Measurements from ENCODE around the gene DCHS1. TPM values are rescaled to one million over a fixed set of nuclear protein-coding genes. Genes with fewer than 3 reads are reported as not detected.

Gene DCHS1
- total and polyA plus RNA-seq, 9 of the 15 experiments (the other 6 are each of a cell fraction or from before 2014, with no cell fraction given), result 0.04 to 0.49 (median 0.14) TPM; not detected in 2

- TF ChIP-seq, protein P1, sequence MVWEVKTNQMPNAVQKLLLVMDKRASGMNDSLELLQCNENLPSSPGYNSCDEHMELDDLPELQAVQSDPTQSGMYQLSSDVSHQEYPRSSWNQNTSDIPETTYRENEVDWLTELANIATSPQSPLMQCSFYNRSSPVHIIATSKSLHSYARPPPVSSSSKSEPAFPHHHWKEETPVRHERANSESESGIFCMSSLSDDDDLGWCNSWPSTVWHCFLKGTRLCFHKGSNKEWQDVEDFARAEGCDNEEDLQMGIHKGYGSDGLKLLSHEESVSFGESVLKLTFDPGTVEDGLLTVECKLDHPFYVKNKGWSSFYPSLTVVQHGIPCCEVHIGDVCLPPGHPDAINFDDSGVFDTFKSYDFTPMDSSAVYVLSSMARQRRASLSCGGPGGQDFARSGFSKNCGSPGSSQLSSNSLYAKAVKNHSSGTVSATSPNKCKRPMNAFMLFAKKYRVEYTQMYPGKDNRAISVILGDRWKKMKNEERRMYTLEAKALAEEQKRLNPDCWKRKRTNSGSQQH (CRISPR knock-in tag; IDR thresholded peaks at IDR 0.05), result no peak
- no peak for TF ChIP-seq FOXP1 (CRISPR knock-in tag; IDR thresholded peaks at IDR 0.05)
- TF ChIP-seq HDAC3 (IDR thresholded peaks at IDR 0.05; ENCODE audit: borderline replicate concordance, partially characterized antibody), result no peak
- no peak for TF ChIP-seq ZNF121 (CRISPR knock-in tag; conservative IDR thresholded peaks at IDR 0.05)
- no peak for TF ChIP-seq TCF15 (CRISPR knock-in tag; IDR thresholded peaks at IDR 0.05)
- no peak for TF ChIP-seq NCOR1 (IDR thresholded peaks at IDR 0.05)
- no peak for TF ChIP-seq TAF15 (IDR thresholded peaks at IDR 0.05; ENCODE audit: low read depth, low read length)
- no peak for TF ChIP-seq RBM22 (IDR thresholded peaks at IDR 0.05; ENCODE audit: low read depth, low read length, poor library complexity, severe bottlenecking)
- no peak for TF ChIP-seq FIP1L1 (IDR thresholded peaks at IDR 0.05; ENCODE audit: low read depth, low read length, poor library complexity, severe bottlenecking)
- TF ChIP-seq ZNF133 (CRISPR knock-in tag; IDR thresholded peaks at IDR 0.05), result no peak
- TF ChIP-seq ZNF174 (CRISPR knock-in tag; IDR thresholded peaks at IDR 0.05), result no peak
- no peak for TF ChIP-seq ZNF212 (CRISPR knock-in tag; IDR thresholded peaks at IDR 0.05)
- peak; percentile 71; the same call in 1 of the 2 replicates for TF ChIP-seq ELF2 (CRISPR knock-in tag; IDR thresholded peaks at IDR 0.05)
- TF ChIP-seq ZNF589 (CRISPR knock-in tag; IDR thresholded peaks at IDR 0.05; ENCODE audit: low read depth), result no peak
- TF ChIP-seq BDP1 (IDR thresholded peaks at IDR 0.05; ENCODE audit: insufficient read depth, insufficient read length), result no peak
- no peak; the same call in 1 of the 2 replicates for TF ChIP-seq CHD2 (IDR thresholded peaks at IDR 0.05; ENCODE audit: low read depth, low read length)
- no peak for TF ChIP-seq POLR3G (IDR thresholded peaks at IDR 0.05; ENCODE audit: extremely low read depth, insufficient read length, insufficient replicate concordance)
- peak; percentile 99 for TF ChIP-seq RFX5 (IDR thresholded peaks at IDR 0.05; ENCODE audit: low read depth, low read length)
- no peak for TF ChIP-seq EHMT2 (IDR thresholded peaks at IDR 0.05)
- no peak for TF ChIP-seq LARP7 (IDR thresholded peaks at IDR 0.05)
- TF ChIP-seq MYC (IDR thresholded peaks at IDR 0.05; ENCODE audit: low read depth, low read length), result peak; percentile 38
- no peak for TF ChIP-seq MYC (CRISPR knock-in tag; IDR thresholded peaks at IDR 0.05; ENCODE audit: borderline replicate concordance, low read depth)
- TF ChIP-seq CTBP1 (IDR thresholded peaks at IDR 0.05; ENCODE audit: borderline replicate concordance), result no peak; the same call in 1 of the 2 replicates
- no peak for TF ChIP-seq MIER1 (IDR thresholded peaks at IDR 0.05; ENCODE audit: low read depth)
- TF ChIP-seq FOXA1 (IDR thresholded peaks at IDR 0.05; ENCODE audit: borderline replicate concordance), result no peak
- 0 out of 4 replicates have a peak, but pooled peaks of 1 of the 2 experiments have one; percentile 33 for TF ChIP-seq MLLT1 (IDR thresholded peaks at IDR 0.05)
- no peak for TF ChIP-seq ZNF140 (CRISPR knock-in tag; IDR thresholded peaks at IDR 0.05)
These were observed 36.4 kb downstream of the DCHS1 start, which contains the start of gene TPP1 (continued) for GRCh38 chr11:6619004-6619745.

All from K562 (cell line).